Activated CD4-positive, alpha-beta T cell treated with anti-CD3 and anti-CD28 coated beads for 1 hour (primary cell): ENCODE measurements around the gene NMBR.
"Not testable (repeated sequence)": the region's sequence is repeated elsewhere in the genome, so short reads cannot be mapped to it uniquely, and the experiment has no call there.

Source experiments
- DNase-seq: peaks from one replicate; pipeline ENCODE4 v3.0.0-alpha.2; 2020

NMBR gene

DNA sequence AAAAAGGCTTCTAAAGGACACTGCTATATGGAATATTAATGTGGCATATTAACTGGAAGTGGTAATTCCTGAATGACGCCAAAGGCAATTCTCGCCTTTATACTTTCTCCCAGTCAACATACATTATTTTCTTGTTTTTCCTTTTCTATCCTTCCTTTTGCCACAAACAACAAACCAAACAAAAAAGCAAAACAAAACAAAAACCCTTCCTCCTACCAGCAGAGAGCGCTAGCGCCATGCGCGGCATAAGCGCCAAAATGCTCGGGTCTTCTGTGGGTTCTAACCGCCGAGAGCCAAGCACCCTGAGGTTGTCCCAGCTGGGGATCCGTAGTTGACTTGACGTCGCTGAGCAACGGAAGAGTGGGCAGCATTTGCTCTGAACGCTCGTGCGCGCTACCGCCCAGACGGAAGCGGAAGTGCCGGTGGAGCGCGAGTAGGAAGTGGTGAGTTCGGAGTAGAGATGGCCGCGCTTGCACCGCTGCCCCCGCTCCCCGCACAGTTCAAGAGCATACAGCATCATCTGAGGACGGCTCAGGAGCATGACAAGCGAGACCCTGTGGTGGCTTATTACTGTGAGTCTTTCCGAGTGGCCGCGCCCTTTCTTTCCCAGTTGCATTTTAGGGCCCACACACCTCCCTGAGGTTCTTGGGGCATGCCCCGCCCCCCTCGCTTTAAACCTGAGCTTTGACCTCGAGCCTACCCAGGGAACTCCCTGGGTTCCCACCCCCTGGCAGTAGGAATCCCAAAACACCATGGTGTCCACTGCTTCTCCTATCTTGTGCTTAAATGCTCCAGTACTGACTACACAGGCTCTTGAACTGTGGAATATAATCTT lies at the start of gene NMBR, which contains the start of gene VTA1:
TSS of gene NMBR (minus strand) at position 295 of the 835 bp plus-strand sequence. CDS start 58,464 bp downstream, outside the sequence.
TSS of gene VTA1 (plus strand) at position 436 of the 835 bp plus-strand sequence. CDS start at position 461, 25 bp downstream.
- DNase-seq = peak; percentile 93

DNA sequence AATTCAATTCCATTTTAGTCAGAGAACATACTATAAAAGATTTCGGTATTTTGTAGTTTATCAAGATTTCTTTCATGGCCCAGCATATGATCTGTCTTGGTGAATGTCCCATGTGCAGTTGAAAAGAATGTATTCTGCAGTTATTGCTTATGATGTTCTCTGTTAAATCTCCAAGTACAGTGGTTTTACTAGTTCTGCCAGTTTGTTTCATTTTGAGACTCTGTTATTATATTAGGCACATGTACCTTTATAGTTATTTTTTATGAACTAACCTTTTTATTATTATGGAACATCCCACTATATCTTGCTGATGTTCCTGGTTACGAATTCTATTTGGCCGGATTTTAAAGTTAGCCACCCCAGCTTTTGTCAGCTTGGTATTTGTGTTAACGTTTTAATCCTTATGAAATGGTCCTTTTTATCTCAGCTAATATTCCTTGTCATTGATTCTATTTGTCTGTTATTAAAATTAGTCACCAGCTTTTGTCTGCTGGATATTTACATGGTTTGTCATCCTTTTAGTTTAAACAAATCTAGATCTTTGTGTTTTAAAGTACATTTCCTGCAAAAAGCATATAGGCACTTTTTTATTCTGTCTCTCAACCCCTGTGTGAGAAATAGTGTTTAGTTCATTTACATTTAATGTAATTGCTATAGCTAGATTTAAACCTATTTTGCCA lies 49.1 kb upstream of the NMBR start:
- no peak for DNase-seq

DNA sequence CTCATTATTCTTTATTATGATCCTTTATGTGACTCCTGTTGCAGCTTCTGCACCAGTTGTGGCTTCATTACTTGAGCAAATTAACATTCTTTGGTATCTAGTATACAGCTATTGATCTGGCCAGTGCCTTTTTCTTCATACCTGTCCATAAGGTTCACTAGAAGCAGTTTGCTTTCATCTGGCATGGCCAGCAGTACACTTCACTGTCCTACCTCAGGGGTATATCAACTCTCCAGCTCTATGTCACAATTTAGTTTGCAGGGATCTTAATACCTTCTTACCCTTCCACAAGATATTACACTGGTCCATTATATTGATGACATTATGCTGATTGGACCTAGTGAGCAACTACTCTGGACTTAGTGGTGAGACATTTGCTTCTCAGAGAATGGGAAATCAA lies 46.7 kb upstream of the NMBR start:
- no peak for DNase-seq

DNA sequence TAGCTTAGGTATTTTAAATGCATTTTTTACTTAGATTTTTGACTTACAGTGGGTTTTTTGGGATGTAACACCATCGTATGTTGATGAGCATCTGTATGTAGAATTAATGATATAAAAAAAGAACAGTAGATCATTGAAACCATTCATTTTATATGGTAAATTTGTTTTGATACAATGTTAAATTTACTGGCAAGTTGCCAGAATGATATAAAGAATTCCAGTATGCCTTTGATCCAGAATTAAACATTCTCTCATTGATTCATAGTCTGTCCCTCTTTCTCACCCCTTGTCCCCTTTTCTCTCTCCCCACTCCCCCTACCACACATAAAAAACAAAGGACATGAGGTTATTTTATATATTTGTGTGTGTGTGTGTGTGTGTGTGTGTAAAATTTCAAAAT lies 45.4 kb upstream of the NMBR start:
- DNase-seq = no peak

DNA sequence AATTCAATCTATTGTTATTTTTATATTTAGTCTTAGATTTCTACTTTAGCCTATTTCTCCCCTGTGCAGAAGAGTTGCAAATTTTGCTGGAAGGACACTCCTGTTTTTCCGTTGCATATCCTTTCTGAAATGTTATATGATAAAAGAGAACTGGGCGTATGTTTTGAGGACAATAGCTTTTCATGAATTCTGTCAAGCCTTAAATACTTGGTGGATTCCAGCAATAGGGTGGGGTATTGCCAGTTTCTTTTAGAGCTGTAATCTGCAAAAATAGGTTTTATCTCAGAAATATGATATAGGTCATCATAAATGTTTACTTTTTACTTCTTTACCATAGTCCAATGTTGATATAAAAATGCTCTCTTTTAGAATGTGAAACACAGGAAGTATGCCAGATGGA lies 42.1 kb upstream of the NMBR start:
- no peak for DNase-seq

DNA sequence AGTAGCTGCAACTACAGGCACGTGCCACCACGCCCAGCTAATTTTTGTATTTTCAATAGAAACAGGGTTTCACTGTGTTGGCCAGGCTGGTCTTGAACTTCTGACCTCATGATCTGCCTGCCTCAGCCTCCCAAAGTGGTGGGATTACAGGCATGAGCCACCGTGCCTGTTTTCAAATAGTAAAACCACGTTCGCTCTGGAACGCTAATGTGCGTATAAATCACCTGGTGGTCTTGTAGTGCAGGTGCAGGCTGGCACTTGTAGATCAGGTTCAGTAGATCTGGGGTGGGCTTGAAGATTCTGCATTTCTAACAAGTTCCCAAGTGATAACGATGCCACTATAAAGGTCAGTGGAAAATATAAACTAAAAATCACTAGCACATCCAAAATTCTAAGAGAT lies 41.4 kb upstream of the NMBR start:
- not testable (repeated sequence) for DNase-seq

DNA sequence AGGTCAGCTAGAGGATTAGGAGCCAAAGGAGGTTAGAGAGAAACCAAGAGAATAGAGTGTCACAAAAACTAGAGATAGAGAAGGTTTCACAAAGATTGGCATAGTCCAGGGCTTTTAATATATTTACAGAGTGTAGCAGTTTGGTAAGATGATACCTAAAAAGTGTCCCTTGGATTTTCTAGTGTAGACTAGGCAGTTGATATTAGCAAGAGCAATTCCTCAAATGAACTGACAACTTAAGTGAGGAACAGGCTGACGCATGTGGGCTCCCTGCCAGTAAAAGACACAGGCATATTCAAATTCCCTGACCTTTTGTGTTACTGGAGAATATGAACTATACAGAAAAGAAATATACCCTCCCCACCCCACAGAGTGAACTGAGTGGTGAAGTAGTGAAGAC lies 40.3 kb upstream of the NMBR start:
- DNase-seq = no peak

DNA sequence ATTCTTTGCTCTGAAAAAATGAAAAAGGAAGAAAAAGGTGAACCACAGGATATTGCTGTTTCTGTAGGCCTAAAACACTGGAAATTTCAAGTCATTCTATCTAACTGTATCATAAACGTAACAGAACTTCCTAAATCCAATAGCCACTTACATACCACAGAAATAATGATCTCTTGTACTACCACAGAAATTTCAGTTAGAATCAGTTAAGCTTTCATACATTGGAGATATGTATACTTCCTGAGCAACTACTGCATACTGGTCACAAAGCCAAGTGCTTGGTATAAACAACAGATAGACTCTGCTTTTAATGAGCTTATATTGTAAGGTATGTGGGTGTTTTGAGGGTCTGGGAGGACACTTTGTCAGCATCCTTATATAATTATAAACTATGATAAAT lies 38.7 kb upstream of the NMBR start:
- DNase-seq = no peak

DNA sequence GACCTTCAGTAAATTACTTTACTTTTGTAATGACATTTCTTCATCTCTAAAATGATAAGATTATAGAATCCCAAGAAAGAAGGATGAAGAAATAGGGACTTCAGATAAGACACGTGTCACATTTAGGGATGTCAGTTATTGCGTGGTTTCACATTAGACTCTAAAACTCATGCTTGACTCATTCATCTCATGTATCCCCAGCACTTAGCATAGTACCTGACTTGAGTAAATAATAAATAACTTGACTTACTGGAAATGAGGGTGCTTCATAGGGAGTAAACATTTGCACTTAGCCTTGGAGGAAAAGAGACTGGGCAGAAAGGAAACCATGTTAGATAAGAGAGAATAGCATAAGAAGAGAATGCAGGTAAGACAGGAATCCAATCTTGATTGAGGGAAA lies 37.4 kb upstream of the NMBR start:
- DNase-seq = no peak

DNA sequence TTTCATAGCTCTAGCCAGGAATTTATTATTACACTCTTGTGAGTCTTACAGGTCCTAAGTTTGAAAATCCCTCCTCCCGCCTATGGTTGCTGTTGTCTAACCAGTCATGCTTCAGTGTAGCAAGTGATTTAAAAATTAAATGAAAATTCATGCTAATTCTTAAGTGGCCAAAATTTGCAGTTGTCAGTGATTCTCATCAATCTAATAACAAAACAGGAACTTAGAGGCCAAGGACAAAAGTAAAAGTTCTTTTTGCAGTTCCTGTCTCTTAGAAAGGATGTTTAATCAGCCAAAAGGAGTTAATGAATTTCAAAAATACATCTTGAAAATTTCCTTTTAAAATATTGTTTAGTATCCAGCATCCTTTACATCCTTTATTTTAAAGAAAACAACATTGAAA lies 36.4 kb upstream of the NMBR start:
- DNase-seq = no peak

DNA sequence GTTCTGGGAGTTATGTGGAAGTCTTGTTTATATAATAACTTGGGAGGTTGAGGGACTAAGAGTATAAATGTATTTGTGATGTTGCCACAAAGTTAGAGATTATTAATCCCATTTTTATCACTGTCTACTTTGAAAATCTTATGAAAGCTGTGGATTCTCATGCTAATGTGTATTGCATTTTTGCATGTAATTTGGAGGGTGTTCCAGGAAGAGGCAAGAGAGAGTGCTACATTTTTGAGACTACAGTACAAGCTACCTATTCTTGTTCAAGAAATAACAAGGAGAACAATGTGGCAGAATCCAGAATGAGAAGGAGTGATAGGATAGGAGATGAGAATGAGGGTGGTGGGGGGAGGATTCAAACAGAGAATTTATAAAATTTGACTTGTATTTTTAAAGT lies 35.1 kb upstream of the NMBR start:
- DNase-seq = no peak

DNA sequence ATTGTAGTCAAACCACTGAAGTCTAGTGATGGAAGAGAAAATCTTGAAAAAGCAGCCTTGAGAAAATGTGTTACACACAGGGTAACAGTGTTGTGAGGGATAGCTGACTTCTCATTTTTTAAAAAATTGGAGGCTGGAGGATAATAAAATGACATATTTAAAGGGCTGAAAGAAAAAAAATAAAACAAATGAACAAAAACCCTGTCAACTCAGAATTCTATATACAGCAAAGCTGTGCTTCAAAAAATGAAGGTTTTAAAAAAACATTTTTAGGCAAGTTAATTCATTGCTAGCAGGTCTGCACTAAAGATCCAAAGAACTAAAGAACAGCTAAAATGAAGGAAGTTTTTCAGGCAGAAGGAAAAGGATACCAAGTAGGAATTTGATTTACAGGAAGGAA lies 31.2 kb upstream of the NMBR start:
- no peak for DNase-seq

DNA sequence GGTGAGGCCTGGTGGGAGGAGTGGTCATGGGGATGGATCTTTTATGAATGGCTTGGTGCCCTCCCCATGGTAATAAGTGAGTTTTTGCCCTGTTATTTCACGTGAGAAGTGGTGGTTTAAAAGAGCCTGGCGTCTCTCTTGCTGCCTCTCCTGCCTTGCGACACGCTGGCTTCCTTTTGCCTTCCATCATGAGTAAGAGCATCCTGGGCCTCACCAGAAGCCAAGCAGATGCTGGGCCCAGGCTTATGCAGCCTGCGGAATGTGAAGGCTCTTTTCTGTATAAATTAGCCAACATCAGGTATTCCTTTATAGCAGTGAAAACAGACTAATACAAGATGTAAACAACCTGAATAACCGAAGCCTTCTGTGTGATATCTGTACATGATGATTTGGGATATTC lies 27.8 kb upstream of the NMBR start:
- no peak for DNase-seq

DNA sequence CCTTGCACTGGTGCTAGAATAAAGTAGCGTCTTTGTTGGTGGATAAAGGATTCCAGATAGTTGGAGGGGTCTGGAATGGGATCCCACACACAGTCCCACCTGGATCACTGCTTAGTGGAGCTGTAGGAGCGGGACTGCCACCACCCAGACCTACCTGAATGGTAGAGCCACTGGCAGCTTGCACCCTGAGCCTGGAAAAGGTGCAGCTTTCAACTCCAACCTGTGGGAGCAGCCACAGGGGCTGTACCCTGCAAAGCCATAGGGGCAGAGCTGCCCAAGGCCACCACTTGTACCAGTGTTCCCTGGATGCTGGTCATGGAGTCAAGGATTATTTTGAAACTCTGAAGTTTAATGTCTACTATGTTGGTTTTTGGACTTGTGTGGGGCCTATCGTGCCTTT lies 27.1 kb upstream of the NMBR start:
- no peak for DNase-seq

DNA sequence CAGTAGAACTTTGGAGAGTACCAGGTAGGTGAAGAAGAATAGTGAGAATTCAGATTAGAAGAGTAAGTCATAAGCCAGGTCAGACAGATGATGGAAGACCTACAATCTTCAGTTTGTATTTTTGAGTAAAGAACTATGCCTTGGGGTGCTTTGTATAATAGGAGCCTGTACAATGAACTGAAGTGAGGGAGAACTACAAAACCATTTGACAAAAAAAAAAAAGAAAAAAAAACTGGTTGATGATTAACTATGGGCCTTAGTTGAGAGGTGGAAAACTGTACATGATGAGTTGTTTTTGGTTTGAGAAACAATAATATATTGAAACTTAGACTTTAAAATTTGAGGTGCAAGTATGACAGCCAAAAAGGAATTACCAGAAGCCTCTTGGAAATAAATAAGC lies 25.8 kb upstream of the NMBR start:
- no peak for DNase-seq

DNA sequence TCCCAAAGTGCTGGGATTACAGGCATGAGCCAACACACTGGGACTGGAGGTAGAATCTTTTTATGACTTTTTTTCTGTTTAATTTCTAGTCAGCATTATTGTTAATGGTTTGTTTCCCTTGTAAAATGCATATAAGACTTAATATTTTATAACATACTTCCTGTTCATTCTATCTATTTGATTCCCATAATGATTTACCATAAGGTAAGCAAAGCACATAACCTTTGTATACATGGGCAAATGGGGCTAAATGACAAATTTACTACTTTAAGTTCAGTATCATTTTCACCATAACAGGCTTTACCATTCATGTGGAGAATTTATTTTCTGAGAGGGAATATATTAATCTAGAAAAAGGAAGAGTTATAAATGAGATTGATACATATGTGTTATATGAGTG lies 24.4 kb upstream of the NMBR start:
- DNase-seq = no peak

DNA sequence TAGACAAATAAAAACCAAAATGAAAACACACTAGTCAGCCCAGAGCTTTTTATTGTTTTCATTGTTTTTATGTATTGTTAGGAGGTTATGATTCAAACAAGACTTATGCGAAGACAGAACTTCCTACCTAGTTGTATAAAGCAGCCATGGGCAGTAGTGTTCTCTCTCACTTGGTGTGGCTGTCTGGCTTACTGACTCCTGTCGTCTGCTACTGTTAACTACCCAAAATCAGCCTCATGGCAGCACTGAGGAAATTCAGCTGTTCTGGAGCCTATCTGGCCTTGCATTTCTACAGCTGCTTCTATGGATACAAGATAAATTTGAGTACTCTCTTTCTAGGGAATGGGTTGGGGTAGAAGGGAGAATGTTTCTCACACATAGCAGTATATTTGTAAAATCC lies 20.6 kb upstream of the NMBR start:
- no peak for DNase-seq

DNA sequence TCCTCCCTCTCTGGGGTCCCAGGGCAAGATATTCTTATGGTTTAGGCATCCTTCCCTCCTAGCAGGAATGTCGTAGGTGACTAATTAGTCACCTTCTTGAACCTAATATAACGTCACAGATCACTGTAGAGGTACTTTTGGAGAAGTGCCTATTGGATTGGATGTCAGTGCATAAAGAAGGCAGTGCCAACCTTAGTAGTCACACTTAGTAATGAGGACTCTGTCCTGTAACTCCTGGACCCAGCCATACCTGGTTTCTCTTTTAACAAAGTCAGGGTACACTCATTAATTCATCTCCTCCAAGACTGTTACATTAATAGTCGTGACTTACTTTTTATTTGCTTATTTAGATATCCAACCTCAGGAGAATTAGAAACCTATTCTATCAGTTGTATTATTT lies 20.1 kb upstream of the NMBR start:
- no peak for DNase-seq

DNA sequence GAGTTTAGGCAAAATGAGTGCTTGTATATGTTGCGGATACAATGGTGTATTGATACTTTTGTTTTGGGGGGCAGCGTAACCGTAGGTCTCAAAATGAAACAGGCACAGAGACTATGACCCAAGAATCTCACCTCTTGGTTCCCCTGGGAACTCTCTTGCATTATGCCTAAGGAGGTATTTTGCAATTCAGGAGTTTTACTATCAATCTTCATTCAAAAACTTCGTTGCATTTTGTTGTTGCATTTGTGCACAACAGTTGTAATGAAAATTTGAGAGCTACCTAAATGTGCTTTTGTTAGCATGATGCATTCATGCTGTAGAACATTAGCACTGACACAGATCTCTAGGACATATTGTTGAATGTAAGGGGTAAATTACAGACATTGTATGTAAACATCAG lies 18.3 kb upstream of the NMBR start:
- no peak for DNase-seq

DNA sequence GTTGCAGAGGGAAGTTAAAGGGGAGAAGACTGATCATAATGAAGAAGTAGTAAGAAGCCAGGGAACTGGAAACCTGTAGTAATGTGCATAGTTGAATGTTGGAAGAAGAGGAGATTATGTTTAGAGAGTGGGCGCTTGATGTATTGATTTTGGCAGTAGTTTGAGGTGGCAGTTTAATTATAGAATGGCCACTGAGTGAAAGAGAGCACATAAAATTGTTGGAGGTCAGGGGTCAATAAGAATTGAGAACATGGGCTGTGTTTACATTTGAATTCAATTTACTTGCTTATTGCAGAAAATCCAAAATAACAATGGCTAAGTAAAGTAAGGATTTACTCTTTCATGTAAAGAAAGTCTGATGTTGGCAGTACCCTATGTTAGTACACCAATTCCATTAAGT lies 15.9 kb upstream of the NMBR start:
- no peak for DNase-seq

DNA sequence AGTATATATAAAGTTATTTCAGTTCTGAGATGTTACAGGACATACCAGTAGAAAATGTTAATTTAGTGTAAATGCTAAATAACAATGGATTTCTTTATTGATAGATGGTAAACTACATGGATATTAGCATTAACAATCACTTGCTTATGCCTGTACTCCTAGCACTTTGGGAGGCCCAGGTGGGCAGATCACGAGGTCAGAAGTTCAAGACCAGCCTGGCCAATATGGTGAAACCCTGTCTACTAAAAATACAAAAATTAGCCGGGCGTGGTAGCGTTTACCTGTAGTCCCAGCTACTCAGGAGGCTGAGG lies 9.8 kb upstream of the NMBR start:
- DNase-seq = not testable (repeated sequence)

DNA sequence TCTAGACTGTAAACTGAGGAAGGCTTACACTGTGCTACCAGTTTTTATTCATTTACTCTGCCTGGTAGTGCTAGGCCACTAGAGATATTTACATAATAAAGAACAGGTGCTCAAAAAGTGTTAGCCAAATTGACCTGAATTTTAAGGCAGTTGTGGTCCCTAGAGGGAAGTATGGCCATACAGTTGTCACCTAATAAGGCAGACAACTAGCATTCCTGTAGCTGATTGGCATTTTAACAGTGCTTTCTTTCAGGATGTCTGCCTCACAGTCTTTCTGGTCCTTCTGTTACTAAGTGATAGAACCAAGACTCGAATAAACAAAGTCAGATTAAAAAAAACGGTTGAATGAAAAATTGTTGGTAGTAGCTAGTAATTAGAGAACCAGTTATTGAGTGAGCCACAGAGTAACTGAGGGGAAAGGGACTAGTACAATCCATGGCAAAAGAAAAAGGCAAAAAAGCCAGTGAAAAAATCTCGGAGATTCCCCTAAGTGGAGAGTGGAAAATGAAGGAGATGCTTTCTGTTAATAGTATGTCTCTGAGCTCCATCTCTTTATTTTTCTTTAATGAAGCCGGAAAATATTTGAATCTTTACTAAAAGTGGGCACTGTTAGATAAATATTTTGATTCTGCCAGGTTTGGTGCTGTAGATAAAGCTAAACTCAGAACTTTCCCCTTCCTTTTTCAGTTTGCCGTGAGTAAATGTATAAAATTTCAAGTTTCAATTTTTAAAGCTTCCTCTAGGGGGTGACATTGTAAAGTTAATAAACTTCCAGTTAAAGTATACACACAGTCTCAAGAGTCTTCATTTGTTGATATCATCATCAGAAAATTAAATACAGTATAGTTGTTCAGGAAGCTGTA lies 9.2 kb upstream of the NMBR start:
- DNase-seq = no peak

DNA sequence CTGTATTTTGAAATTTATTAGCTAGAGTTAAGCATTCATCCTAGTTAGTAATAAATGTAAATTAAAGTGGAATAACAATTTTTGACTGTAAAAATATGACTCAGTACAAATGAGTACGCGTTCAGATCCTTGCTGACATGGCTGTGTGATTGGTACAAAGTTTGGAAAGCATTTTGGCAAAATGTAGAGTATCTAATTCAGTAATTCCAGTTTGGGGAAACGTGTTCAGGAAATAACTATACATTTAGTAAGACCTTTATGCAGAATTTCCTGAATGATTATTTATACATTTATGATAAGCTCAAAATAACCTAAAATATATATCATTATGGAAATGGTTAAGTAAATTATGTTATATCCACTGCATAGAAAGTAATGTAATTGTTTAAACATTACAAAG lies 8.2 kb upstream of the NMBR start:
- DNase-seq = no peak

DNA sequence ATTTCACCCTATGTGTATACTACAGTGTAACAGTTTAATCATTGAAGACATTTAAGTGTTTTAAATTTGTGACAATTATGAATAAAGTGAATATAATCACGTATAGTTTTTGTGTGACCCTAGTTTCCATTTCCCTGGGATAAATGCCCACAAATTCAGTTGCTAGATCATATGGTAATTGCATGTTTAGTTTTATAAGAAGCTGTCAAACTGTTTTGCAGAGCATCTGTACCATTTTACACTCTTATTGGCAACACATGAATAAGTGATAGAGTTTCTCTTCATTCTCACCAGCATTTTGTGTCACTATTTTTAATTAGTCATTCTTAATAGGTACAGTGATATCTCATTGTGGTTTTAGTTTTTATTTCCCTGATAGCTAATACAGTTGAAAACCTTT lies 7.4 kb upstream of the NMBR start:
- DNase-seq = no peak
